SK-N-MC (cell line): ENCODE data around the gene RNF5.

ENCODE experiments used
- DNase-seq: peaks from one replicate; pipeline ENCODE4 v3.0.0-alpha.2; 2011; ENCODE audit warnings: low read depth, low spot score
- H3K27ac ChIP-seq: fragments of 200-600 bp; sonication (generic); 2 replicates; pipeline ENCODE4 v1.5.1; 2016; ENCODE audit warnings: mixed run types
- H3K36me3 ChIP-seq: fragments of 200-600 bp; sonication (generic); 2 replicates; pipeline ENCODE4 v1.6.1; 2017; ENCODE audit warnings: antibody characterized with exemption, low read length, mixed read lengths; ENCODE audit not compliant: insufficient read depth
- H3K4me3 ChIP-seq: fragments of 200-600 bp; sonication (generic); 2 replicates; pipeline ENCODE4 v1.5.1; 2016
- H3K9ac ChIP-seq: fragments of 200-600 bp; sonication (generic); 2 replicates; pipeline ENCODE4 v1.8.0; 2017; ENCODE audit warnings: mixed run types, mixed read lengths; ENCODE audit not compliant: insufficient read length
- H3K9me3 ChIP-seq: fragments of 200-600 bp; sonication (generic); 2 replicates; pipeline ENCODE4 v1.6.1; 2017; ENCODE audit warnings: low read depth, mild to moderate bottlenecking, antibody characterized with exemption, low read length, moderate library complexity, mixed read lengths
- EZH2 ChIP-seq: fragments of 200-600 bp; sonication (generic); IDR thresholded peaks from one replicate; pipeline ENCODE4 v1.6.1; 2017; ENCODE audit warnings: antibody characterized with exemption
- FOXP2 ChIP-seq: optimal IDR thresholded peaks from 2 replicates; pipeline ENCODE3; 2011; ENCODE audit warnings: mild to moderate bottlenecking, moderate library complexity; ENCODE audit not compliant: insufficient read depth; ENCODE audit errors: extremely low read length, control extremely low read depth
- POLR2AphosphoS5 ChIP-seq: IDR thresholded peaks from 2 replicates; pipeline ENCODE4 v1.6.1; 2012; ENCODE audit warnings: mild to moderate bottlenecking, low read depth, low read length, borderline replicate concordance

The RNF5 gene

DNA sequence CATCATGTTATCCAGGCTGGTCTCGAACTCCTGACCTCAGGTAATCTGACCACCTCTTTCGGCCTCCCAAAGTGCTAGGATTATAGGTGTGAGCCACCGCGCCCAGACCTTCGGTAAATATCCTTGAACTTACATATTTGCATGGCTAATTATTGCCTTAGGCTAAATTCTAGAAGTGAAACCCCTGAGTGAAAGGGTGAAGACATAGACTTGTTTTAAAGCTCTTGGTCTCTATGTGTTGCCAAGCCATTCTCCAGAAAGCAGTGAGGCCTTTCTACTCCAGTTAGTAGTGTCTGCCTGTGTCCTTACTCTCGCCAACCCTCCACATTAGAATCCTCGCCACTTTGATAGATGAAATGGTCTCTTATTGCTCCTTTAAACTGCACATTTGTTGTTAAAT is 48.2 kb downstream of the RNF5 start:
- Histone ChIP-seq H3K36me3 (no peaks in the 10 kb centered on the region), H3K9ac (no peak overlapping the region), H3K4me3 (no peak overlapping the region), H3K9me3 (no peaks in the 10 kb centered on the region), H3K27ac (no peak overlapping the region)
- no peak for TF ChIP-seq EZH2
- TF ChIP-seq FOXP2 = no peak
- TF ChIP-seq POLR2AphosphoS5 = no peak
- DNase-seq = no peak
